ENCODE data around the gene UNC45B. TPM values are rescaled to one million over a fixed set of nuclear protein-coding genes. Genes with fewer than 3 reads are reported as not detected.
"Not testable (repeated sequence)": the region's sequence is repeated elsewhere in the genome, so short reads cannot be mapped to it uniquely, and the experiment has no call there.

UNC45B gene
- total and polyA plus RNA-seq, 2 experiments from 2014 or later: 174 to 241 TPM

GRCh38 chr17:35169835-35170363 lies 22.3 kb downstream of the UNC45B start:
- H3K9me3 ChIP-seq (ENCODE audit: low read depth): no peaks in the 10 kb centered on the region
- no peaks in the 10 kb centered on the region for H3K27me3 ChIP-seq
- H3K27ac ChIP-seq: no peak overlapping the region
- TF ChIP-seq, protein P1, sequence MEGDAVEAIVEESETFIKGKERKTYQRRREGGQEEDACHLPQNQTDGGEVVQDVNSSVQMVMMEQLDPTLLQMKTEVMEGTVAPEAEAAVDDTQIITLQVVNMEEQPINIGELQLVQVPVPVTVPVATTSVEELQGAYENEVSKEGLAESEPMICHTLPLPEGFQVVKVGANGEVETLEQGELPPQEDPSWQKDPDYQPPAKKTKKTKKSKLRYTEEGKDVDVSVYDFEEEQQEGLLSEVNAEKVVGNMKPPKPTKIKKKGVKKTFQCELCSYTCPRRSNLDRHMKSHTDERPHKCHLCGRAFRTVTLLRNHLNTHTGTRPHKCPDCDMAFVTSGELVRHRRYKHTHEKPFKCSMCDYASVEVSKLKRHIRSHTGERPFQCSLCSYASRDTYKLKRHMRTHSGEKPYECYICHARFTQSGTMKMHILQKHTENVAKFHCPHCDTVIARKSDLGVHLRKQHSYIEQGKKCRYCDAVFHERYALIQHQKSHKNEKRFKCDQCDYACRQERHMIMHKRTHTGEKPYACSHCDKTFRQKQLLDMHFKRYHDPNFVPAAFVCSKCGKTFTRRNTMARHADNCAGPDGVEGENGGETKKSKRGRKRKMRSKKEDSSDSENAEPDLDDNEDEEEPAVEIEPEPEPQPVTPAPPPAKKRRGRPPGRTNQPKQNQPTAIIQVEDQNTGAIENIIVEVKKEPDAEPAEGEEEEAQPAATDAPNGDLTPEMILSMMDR (IDR thresholded peaks at IDR 0.05; ENCODE audit: low read depth, low read length): no peak
- H3K4me3 ChIP-seq: no peak overlapping the region
- no peak for DNase-seq (ENCODE audit: low read depth in 1 of 2, low spot score in 1 of 2)
- H3K4me1 ChIP-seq (ENCODE audit: low read depth): no peaks in the 10 kb centered on the region
- peaks cover 84% of the 10 kb centered on the region for H3K36me3 ChIP-seq

DNA sequence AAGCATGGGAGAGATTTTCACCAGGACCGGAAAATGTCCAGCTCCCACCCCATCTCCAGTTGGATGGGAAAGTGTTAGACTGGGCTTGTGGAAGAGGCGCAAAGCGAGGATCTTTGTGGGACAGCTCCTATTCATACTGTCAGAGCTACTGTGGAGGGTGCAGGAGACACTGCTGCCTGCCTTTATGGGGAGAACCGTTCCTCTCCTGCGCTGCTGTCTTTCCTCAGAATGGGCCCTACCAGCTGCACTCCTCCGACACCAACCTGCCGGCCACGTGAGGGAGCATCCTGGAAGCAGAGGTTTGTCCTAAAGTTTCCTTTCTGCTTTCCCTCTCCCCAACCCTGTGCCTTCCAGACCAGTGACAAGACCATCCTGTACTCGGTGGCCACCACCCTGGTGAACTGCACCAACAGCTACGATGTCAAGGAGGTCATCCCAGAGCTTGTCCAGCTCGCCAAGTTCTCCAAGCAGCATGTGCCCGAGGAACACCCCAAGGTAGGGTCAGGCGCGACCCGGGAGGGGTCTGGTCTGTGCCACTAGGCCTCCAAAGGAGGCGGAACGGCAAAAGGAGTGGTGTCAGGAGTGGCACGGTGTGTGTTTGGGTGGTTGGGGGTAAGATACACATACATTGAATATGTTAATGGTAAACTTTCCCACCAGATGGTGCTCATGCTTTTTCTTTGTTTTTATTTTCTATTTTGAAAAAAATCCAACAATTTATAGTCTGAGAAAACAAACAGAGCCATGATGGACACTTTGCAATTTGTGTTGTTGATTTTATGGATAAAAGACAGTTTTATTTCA lies 23.6 kb downstream of the UNC45B start:
- H3K27ac ChIP-seq: no peak overlapping the region
- H3K4me3 ChIP-seq: no peak overlapping the region
- DNase-seq (ENCODE audit: low read depth in 1 of 2, low spot score in 1 of 2): peak in 1 of 2 donors; percentile 29
- TF ChIP-seq, protein P1 (IDR thresholded peaks at IDR 0.05; ENCODE audit: low read depth, low read length): no peak
- H3K4me1 ChIP-seq (ENCODE audit: low read depth): no peaks in the 10 kb centered on the region
- no peaks in the 10 kb centered on the region for H3K9me3 ChIP-seq (ENCODE audit: low read depth)
- peaks cover 81% of the 10 kb centered on the region for H3K36me3 ChIP-seq
- H3K27me3 ChIP-seq: no peaks in the 10 kb centered on the region

- Histone ChIP-seq H3K9me3 (ENCODE audit: low read depth) (no peaks in the 10 kb centered on the region), H3K27me3 (no peaks in the 10 kb centered on the region), H3K4me1 (ENCODE audit: low read depth) (no peaks in the 10 kb centered on the region), H3K4me3 (no peak overlapping the region), H3K36me3 (peaks cover 81% of the 10 kb centered on the region), H3K27ac (no peak overlapping the region)
- TF ChIP-seq, protein P1 (IDR thresholded peaks at IDR 0.05; ENCODE audit: low read depth, low read length): no peak
- no peak for DNase-seq (ENCODE audit: low read depth in 1 of 2, low spot score in 1 of 2)
Measured at GRCh38 chr17:35171834-35172233, 24.2 kb downstream of the UNC45B start.

- not testable (repeated sequence) for H3K4me3 ChIP-seq; H3K27ac ChIP-seq; H3K27me3 ChIP-seq; DNase-seq (ENCODE audit: low read depth in 1 of 2, low spot score in 1 of 2); H3K4me1 ChIP-seq (ENCODE audit: low read depth); H3K9me3 ChIP-seq (ENCODE audit: low read depth)
- H3K36me3 ChIP-seq: peaks cover 83% of the 10 kb centered on the region
Measured at GRCh38 chr17:35172321-35172720, 24.7 kb downstream of the UNC45B start.

DNA sequence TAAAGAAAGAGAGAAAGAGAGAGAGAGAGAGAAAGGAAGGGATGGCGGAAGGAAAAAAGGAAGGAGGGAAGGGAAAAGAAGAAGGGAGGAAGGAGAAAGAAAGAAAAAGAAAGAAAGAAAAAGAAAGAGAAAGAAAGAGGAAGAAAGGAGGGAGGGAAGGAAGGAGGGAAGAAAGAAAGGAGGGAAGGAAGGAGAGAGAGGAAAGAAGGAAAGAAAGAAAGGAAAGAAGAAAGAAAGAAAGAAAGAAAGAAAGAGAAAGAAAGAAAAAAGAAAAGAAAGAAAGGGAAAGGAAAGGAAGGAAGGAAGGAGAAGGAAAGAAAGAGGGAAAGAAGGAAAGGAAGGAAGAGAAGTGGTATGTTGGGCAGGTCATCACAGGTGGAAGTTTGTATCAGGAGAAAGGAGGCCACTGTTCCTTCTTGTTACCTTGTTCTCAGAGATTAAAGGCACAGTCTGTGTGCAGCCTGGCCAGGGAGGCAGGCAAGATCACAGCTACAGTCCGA lies 27.3 kb downstream of the UNC45B start:
- no peak for DNase-seq (ENCODE audit: low read depth in 1 of 2, low spot score in 1 of 2)
- no peak overlapping the region for H3K4me3 ChIP-seq
- no peaks in the 10 kb centered on the region for H3K27me3 ChIP-seq
- H3K9me3 ChIP-seq (ENCODE audit: low read depth): no peaks in the 10 kb centered on the region
- TF ChIP-seq, protein P1 (IDR thresholded peaks at IDR 0.05; ENCODE audit: low read depth, low read length): no peak
- no peak overlapping the region for H3K27ac ChIP-seq
- H3K36me3 ChIP-seq: peaks cover 73% of the 10 kb centered on the region
- H3K4me1 ChIP-seq (ENCODE audit: low read depth): no peaks in the 10 kb centered on the region
